ENCODE measurements around the gene NOX3.

The NOX3 gene

DNA sequence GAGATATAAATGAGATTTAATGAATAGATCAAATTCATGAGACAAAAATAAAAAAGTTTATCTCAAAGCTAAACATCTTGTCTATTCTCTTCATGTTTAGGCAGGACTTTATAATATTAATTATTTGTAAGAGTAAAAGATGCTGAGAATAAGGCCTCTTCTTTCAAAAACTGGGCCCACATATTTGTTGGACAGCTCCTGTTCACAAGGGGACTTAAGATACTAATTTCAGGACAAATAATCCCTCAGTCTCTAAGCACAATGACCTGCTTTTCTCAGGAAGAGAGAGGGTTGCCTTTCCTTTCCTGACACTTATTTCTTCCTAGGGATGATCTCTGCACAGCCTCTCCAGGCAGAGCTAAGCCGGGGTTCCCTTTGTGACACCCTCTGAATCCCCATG is 43.3 kb downstream of the NOX3 start:
- Mint-ChIP-seq H3K36me3 (ENCODE audit: low read depth) (no peaks in the 10 kb centered on the region), H3K27me3 (ENCODE audit: low read depth) (no peaks in the 10 kb centered on the region), H3K27ac (no peak overlapping the region), H3K4me3 (no peak overlapping the region), H3K9me3 (no peaks in the 10 kb centered on the region), H3K4me1 (ENCODE audit: low read depth) (peaks cover 4% of the 10 kb centered on the region)
- no peak for DNase-seq (ENCODE audit: low spot score)

- Mint-ChIP-seq H3K27me3 (ENCODE audit: low read depth) (no peaks in the 10 kb centered on the region), H3K4me3 (no peak overlapping the region), H3K27ac (no peak overlapping the region), H3K4me1 (ENCODE audit: low read depth) (no peaks in the 10 kb centered on the region), H3K36me3 (ENCODE audit: low read depth) (no peaks in the 10 kb centered on the region), H3K9me3 (no peaks in the 10 kb centered on the region)
- DNase-seq (ENCODE audit: low spot score) = no peak
Measured at GRCh38 chr6:155411154-155412052, 44.2 kb downstream of the NOX3 start.

DNA sequence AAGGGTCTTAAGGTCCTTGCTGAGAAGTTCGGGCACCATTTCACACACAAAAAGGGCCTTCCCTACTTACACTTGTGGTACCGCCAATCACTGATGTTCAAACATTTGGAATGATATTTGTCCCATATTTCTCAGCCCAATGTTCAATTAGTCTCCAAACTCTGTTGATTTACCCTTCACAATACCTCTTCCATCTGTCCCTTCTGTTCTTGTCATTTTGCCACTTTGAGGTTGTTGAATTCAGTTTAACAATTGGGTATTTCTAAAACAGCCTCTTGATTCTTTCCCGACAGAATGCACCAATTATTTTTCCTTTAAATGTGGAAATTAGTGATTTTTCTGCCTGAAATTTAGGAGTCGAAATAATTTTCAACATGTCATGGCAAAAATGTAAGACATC is 46.2 kb downstream of the NOX3 start:
- Mint-ChIP-seq H3K27me3 (ENCODE audit: low read depth) (no peaks in the 10 kb centered on the region), H3K9me3 (no peaks in the 10 kb centered on the region), H3K4me1 (ENCODE audit: low read depth) (no peaks in the 10 kb centered on the region), H3K4me3 (no peak overlapping the region), H3K27ac (no peak overlapping the region), H3K36me3 (ENCODE audit: low read depth) (no peaks in the 10 kb centered on the region)
- no peak for DNase-seq (ENCODE audit: low spot score)

DNA sequence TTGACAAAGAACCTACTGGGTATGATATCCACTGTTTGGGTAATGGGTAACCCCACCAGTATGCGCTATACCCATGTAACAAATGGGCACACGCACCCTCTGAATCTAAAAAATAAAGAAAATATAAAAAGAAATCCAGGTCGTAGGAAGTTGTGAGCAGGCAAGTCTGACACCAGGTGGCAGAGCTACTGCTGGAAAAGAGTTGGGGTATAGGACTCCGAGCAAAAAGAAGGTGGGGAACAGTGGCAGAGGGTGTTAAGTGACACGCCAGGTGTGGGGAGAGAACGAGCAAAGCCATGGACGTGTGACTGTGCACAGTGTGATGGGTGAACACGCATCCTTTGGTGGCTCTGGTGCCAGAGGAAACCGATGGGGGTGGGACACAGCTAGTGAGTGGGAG is 46.7 kb downstream of the NOX3 start:
- no peak overlapping the region for H3K27ac Mint-ChIP-seq
- DNase-seq (ENCODE audit: low spot score) = no peak
- no peaks in the 10 kb centered on the region for H3K27me3 Mint-ChIP-seq (ENCODE audit: low read depth)
- H3K36me3 Mint-ChIP-seq (ENCODE audit: low read depth) = no peaks in the 10 kb centered on the region
- no peaks in the 10 kb centered on the region for H3K9me3 Mint-ChIP-seq
- H3K4me3 Mint-ChIP-seq = no peak overlapping the region
- no peaks in the 10 kb centered on the region for H3K4me1 Mint-ChIP-seq (ENCODE audit: low read depth)

DNA sequence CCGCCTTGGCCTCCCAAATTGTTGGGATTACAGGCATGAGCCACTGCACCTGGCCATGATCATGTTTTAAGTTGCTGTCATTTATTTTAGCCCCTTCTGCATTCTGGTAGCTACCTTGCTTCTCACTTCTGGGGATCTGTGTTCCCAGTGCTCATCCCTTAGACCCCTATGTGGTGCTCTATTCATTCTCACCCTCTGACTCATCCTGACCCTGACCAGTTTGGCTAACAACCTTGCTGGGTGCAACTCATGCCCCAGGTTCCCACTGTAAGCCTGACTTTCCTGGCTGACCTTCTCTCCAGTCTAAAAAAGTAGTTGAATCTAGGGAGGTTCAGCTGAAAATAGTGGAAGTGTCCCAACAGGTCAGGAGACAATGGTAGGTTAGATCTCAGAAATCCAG is 47.4 kb downstream of the NOX3 start:
- H3K4me1 Mint-ChIP-seq (ENCODE audit: low read depth) = no peaks in the 10 kb centered on the region
- no peaks in the 10 kb centered on the region for H3K36me3 Mint-ChIP-seq (ENCODE audit: low read depth)
- no peak overlapping the region for H3K27ac Mint-ChIP-seq

DNA sequence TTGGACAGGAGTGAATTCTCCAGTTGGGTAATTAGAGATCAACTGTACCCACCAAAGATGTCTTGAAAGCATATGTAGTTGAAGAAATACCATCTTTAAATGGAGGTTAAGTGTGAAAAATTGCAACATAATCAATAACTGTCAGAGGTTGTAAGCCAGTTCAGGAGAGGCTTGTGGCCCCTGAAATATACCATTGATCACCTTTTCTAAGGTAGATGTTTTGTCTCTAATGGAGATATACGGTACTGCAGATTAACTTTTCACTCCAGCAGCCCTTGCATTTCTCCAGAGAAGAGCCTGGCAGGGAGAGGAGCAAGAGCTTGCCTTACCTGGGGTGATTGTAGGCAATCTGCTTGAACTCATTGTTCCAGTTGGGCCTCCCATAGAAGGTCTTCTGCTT is 48.8 kb downstream of the NOX3 start:
- no peak for DNase-seq (ENCODE audit: low spot score)
- no peak overlapping the region for H3K4me3 Mint-ChIP-seq
- no peaks in the 10 kb centered on the region for H3K9me3 Mint-ChIP-seq
- H3K27ac Mint-ChIP-seq = no peak overlapping the region
- H3K27me3 Mint-ChIP-seq (ENCODE audit: low read depth) = no peaks in the 10 kb centered on the region
- no peaks in the 10 kb centered on the region for H3K4me1 Mint-ChIP-seq (ENCODE audit: low read depth)
- H3K36me3 Mint-ChIP-seq (ENCODE audit: low read depth) = no peaks in the 10 kb centered on the region

More for the DNA sequence above, 47.4 kb downstream of the NOX3 start:
- no peak overlapping the region for H3K4me3 Mint-ChIP-seq
- no peaks in the 10 kb centered on the region for H3K9me3 Mint-ChIP-seq
- DNase-seq (ENCODE audit: low spot score) = no peak
- H3K27me3 Mint-ChIP-seq (ENCODE audit: low read depth) = no peaks in the 10 kb centered on the region

- Mint-ChIP-seq H3K27ac (no peak overlapping the region), H3K27me3 (ENCODE audit: low read depth) (no peaks in the 10 kb centered on the region), H3K9me3 (no peaks in the 10 kb centered on the region), H3K4me1 (ENCODE audit: low read depth) (no peaks in the 10 kb centered on the region), H3K4me3 (no peak overlapping the region), H3K36me3 (ENCODE audit: low read depth) (no peaks in the 10 kb centered on the region)
- no peak for DNase-seq (ENCODE audit: low spot score)
Measured at GRCh38 chr6:155404937-155405336, 50.7 kb downstream of the NOX3 start.

GRCh38 chr6:155402656-155403304 is 52.9 kb downstream of the NOX3 start:
- H3K9me3 Mint-ChIP-seq = no peaks in the 10 kb centered on the region
- no peaks in the 10 kb centered on the region for H3K36me3 Mint-ChIP-seq (ENCODE audit: low read depth)
- H3K4me3 Mint-ChIP-seq = no peak overlapping the region
- no peaks in the 10 kb centered on the region for H3K4me1 Mint-ChIP-seq (ENCODE audit: low read depth)
- H3K27ac Mint-ChIP-seq = no peak overlapping the region
- no peaks in the 10 kb centered on the region for H3K27me3 Mint-ChIP-seq (ENCODE audit: low read depth)
- DNase-seq (ENCODE audit: low spot score) = no peak

DNA sequence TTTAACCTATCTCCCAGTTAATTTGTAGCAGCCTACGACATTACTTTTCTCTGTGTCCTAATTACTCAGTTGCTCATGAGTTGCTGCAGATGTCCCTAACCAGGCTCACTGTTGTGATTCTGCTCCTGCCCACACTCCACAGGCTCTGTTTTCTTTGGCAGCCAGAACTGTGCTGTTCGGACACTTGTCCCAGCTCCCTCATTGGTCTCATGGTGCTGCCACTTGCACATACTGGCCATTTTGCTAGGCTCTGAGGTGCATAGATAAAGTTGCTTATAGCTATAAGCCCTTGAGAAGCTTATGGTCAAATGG is 55.0 kb downstream of the NOX3 start:
- no peaks in the 10 kb centered on the region for H3K9me3 Mint-ChIP-seq
- H3K36me3 Mint-ChIP-seq (ENCODE audit: low read depth) = no peaks in the 10 kb centered on the region
- no peak overlapping the region for H3K4me3 Mint-ChIP-seq
- no peaks in the 10 kb centered on the region for H3K27me3 Mint-ChIP-seq (ENCODE audit: low read depth)
- no peaks in the 10 kb centered on the region for H3K4me1 Mint-ChIP-seq (ENCODE audit: low read depth)
- no peak overlapping the region for H3K27ac Mint-ChIP-seq
- DNase-seq (ENCODE audit: low spot score) = no peak

GRCh38 chr6:155399745-155400653 is 55.6 kb downstream of the NOX3 start:
- no peaks in the 10 kb centered on the region for H3K4me1 Mint-ChIP-seq (ENCODE audit: low read depth)
- no peaks in the 10 kb centered on the region for H3K36me3 Mint-ChIP-seq (ENCODE audit: low read depth)
- no peaks in the 10 kb centered on the region for H3K27me3 Mint-ChIP-seq (ENCODE audit: low read depth)
- no peak overlapping the region for H3K4me3 Mint-ChIP-seq
- no peak for DNase-seq (ENCODE audit: low spot score)
- H3K9me3 Mint-ChIP-seq = no peaks in the 10 kb centered on the region
- H3K27ac Mint-ChIP-seq = no peak overlapping the region

GRCh38 chr6:155399062-155399744 is 56.4 kb downstream of the NOX3 start:
- no peak overlapping the region for H3K27ac Mint-ChIP-seq
- DNase-seq (ENCODE audit: low spot score) = no peak
- H3K4me1 Mint-ChIP-seq (ENCODE audit: low read depth) = no peaks in the 10 kb centered on the region
- no peaks in the 10 kb centered on the region for H3K36me3 Mint-ChIP-seq (ENCODE audit: low read depth)
- no peaks in the 10 kb centered on the region for H3K27me3 Mint-ChIP-seq (ENCODE audit: low read depth)
- H3K4me3 Mint-ChIP-seq = no peak overlapping the region
- H3K9me3 Mint-ChIP-seq = no peaks in the 10 kb centered on the region

DNA sequence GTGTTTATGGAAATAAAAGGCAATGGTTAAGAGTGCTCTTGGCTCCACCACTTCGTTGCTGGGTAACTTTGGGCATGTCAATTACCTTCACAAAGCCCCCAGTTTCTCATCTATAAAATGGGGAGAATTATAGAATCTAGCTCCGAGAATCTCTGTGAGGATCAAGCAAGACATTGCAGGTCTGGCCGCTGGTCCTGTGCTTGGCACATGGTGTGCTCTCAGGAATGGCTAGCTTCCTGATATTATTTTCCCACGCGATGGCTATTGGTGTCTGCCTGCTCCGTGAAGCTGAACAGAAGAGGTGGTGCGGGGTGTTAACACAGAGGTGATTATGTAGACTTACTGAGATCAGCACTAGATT is 57.0 kb downstream of the NOX3 start:
- H3K27ac Mint-ChIP-seq = no peak overlapping the region
- no peaks in the 10 kb centered on the region for H3K4me1 Mint-ChIP-seq (ENCODE audit: low read depth)
- DNase-seq (ENCODE audit: low spot score) = no peak
- no peaks in the 10 kb centered on the region for H3K9me3 Mint-ChIP-seq
- H3K36me3 Mint-ChIP-seq (ENCODE audit: low read depth) = no peaks in the 10 kb centered on the region
- no peak overlapping the region for H3K4me3 Mint-ChIP-seq
- no peaks in the 10 kb centered on the region for H3K27me3 Mint-ChIP-seq (ENCODE audit: low read depth)

DNA sequence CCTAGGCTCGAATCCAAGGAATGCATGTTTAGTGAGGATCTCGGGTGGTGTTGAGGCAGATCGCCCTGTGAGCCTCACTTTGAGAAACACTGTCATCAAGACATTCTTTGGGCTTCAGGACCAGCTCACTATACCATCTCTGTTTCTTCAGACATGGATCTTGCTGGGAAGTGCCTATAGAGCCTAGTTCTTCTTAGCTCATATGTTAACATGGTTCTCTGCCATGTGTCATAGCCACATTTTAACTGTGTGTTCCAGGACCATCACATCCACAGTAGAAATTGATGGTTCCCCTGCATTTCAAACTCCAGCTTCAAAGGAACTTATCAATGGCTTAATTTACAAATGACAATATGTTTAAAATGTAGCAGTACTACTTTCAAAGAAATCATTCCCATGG is 57.4 kb downstream of the NOX3 start:
- Mint-ChIP-seq H3K9me3 (no peaks in the 10 kb centered on the region), H3K27ac (no peak overlapping the region), H3K4me1 (ENCODE audit: low read depth) (no peaks in the 10 kb centered on the region), H3K4me3 (no peak overlapping the region), H3K27me3 (ENCODE audit: low read depth) (no peaks in the 10 kb centered on the region), H3K36me3 (ENCODE audit: low read depth) (no peaks in the 10 kb centered on the region)
- no peak for DNase-seq (ENCODE audit: low spot score)

Data from T-helper 2 cell treated with Interferon-gamma antibody and Interleukin-4, amounts not matched to agents 5 μg/mL and 100 μg/mL, for 36 hours (primary cell).